ENCODE data around the gene EVL.

GRCh38 chr14:100187247-100187833 lies 122.1 kb downstream of the EVL start:
- no peak for TF ChIP-seq CTCF (IDR thresholded peaks at IDR 0.05; ENCODE audit: low read depth, low read length)
- no peak for TF ChIP-seq EZH2phosphoT487 (IDR thresholded peaks at IDR 0.05; ENCODE audit: low read depth)
